GM18526 (cell line): Measurements from ENCODE around the gene TEDC2.

Experiments used
- POLR2A ChIP-seq: IDR thresholded peaks from 3 replicates; pipeline ENCODE4 v1.6.1; 2011; ENCODE audit not compliant: insufficient read length; ENCODE audit errors: extremely low read depth

The TEDC2 gene

GRCh38 chr16:2482249-2482648 is 22.3 kb downstream of the TEDC2 start:
- TF ChIP-seq POLR2A = no peak

- TF ChIP-seq POLR2A = no peak
These were observed 23.0 kb downstream of the TEDC2 start for GRCh38 chr16:2482708-2483534.

- TF ChIP-seq POLR2A = no peak
These were observed 24.3 kb downstream of the TEDC2 start for GRCh38 chr16:2483939-2484897.

- TF ChIP-seq POLR2A = no peak
These were observed 25.1 kb downstream of the TEDC2 start for GRCh38 chr16:2484898-2485508.

GRCh38 chr16:2485811-2486507 is 26.1 kb downstream of the TEDC2 start:
- TF ChIP-seq POLR2A = no peak

- TF ChIP-seq POLR2A = no peak
These were observed 27.0 kb downstream of the TEDC2 start for GRCh38 chr16:2486645-2487516.

GRCh38 chr16:2487517-2487842 is 27.6 kb downstream of the TEDC2 start:
- TF ChIP-seq POLR2A = no peak

- no peak for TF ChIP-seq POLR2A
These were observed 28.1 kb downstream of the TEDC2 start for GRCh38 chr16:2487903-2488531.

- no peak for TF ChIP-seq POLR2A
These were observed 29.7 kb downstream of the TEDC2 start for GRCh38 chr16:2489581-2489980.

- no peak for TF ChIP-seq POLR2A
These were observed 30.5 kb downstream of the TEDC2 start for GRCh38 chr16:2490190-2491105.

- TF ChIP-seq POLR2A = no peak
These were observed 32.4 kb downstream of the TEDC2 start for GRCh38 chr16:2492292-2492691.

GRCh38 chr16:2493605-2494004 is 33.7 kb downstream of the TEDC2 start:
- TF ChIP-seq POLR2A = no peak

GRCh38 chr16:2494616-2495015 is 34.7 kb downstream of the TEDC2 start:
- TF ChIP-seq POLR2A = no peak
